Measurements from ENCODE around the gene PTMA.

DNA sequence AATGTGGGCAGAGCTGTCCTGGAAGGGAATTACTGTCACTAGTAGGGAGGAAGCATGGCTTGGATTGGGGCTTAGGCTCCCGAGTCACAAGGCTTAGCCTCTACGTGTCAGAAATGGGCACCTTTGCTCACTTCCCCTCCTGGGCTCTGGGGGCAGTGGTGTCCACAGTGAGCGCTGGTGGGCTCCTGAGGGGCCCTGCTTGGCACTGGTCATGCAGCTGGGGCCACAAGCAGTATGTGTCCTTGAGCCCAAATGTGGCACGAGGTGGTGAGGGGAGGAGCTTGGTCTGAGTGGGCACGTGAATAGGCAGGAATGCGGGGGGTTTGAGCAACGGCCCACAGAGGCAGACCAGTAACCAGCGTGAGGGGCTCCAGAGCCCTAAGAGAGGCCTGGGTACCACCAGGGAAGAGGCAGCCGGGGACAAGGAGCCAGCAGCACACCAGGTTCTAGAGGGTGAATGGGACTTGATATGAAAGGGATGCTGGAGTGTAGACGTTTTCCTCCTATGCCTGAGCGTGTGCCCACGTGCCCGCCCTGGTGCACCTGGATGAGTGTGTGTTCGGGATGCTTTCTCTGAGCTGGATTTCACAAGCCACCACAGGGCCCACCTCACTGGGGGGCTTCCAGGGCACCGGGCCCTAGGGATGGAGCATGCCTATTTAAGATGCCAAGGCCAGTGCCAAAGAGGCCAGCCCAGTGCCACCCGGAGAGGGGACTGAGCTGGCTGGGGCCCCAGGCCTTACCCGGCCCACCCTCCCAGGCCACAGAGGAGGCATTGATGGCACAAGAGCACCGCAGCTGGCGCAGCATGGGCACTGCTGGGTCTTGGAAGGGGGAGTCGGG lies 22.8 kb upstream of the PTMA start:
- TF ChIP-seq, protein P1, sequence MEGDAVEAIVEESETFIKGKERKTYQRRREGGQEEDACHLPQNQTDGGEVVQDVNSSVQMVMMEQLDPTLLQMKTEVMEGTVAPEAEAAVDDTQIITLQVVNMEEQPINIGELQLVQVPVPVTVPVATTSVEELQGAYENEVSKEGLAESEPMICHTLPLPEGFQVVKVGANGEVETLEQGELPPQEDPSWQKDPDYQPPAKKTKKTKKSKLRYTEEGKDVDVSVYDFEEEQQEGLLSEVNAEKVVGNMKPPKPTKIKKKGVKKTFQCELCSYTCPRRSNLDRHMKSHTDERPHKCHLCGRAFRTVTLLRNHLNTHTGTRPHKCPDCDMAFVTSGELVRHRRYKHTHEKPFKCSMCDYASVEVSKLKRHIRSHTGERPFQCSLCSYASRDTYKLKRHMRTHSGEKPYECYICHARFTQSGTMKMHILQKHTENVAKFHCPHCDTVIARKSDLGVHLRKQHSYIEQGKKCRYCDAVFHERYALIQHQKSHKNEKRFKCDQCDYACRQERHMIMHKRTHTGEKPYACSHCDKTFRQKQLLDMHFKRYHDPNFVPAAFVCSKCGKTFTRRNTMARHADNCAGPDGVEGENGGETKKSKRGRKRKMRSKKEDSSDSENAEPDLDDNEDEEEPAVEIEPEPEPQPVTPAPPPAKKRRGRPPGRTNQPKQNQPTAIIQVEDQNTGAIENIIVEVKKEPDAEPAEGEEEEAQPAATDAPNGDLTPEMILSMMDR (IDR thresholded peaks at IDR 0.05; ENCODE audit: low read depth, low read length, poor library complexity, severe bottlenecking): peak; percentile 87
- no peak for TF ChIP-seq EZH2phosphoT487 (IDR thresholded peaks at IDR 0.05; ENCODE audit: borderline replicate concordance, low read length)

Measured in DOHH2 (cell line).